Gastroesophageal sphincter (tissue), 3 donors: ENCODE measurements around the gene SP140.

Experiments
- CTCF ChIP-seq, 4 experiments: fragments of 200-600 bp in 2 of 4; fragments of 450-650 bp in 2 of 4; sonication (generic) in 1 of 4; IDR thresholded peaks; one replicate each; pipeline ENCODE4 v1.5.1; 2017 to 2019; ENCODE audit warnings: antibody characterized with exemption in 4 of 4, mild to moderate bottlenecking in 2 of 4, moderate library complexity in 2 of 4
- POLR2A ChIP-seq, 2 donors: fragments of 450-650 bp; IDR thresholded peaks; one replicate each; pipeline ENCODE4 v1.6.1; 2017; ENCODE audit warnings: antibody characterized with exemption in 2 of 2, mild to moderate bottlenecking in 2 of 2, moderate library complexity in 1 of 2

DNA sequence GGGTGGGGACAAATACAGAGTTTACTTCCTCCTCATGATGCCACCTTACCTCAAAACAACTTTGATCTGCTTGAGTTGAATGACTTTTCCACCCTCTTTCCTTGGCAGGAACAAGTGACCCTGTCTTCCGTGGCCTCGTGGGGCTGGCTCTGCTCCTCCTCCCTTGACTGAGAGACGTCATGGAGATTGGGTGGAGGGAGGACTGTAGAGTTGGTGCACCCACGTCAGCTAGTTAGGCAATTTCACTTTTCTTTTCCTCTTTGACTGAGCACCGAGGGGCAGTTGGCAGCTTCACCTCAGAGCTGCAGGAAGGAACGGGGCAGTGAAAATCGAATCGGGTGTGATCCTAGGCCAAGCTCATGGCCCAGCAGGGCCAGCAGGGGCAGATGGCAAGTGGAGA, at the start of gene SP140:
- no peak for TF ChIP-seq CTCF (IDR thresholded peaks at IDR 0.05)
- no peak for TF ChIP-seq POLR2A (IDR thresholded peaks at IDR 0.05)
